ENCODE measurements around the gene PODN.

The PODN gene

GRCh38 chr1:53048960-53049573 is 12.9 kb upstream of the PODN start:
- Histone ChIP-seq H3K4me2 (ENCODE audit: low read depth, low read length) (no peak overlapping the region), H3K4me3 (ENCODE audit: low read length) (no peak overlapping the region), H3K9me2 (replicated peaks; ENCODE audit: insufficient read depth, low read length) (no peaks in the 10 kb centered on the region), H3K4me1 (ENCODE audit: low read length) (no peaks in the 10 kb centered on the region), H3K27me3 (replicated peaks; ENCODE audit: insufficient read depth, low read length) (no peaks in the 10 kb centered on the region), H3K9me3 (replicated peaks; ENCODE audit: insufficient read depth, low read length) (no peaks in the 10 kb centered on the region), H3F3A (ENCODE audit: insufficient read depth, low read length) (no peaks in the 10 kb centered on the region), H3K27ac (ENCODE audit: low read length) (no peak overlapping the region), H4K20me1 (ENCODE audit: insufficient read depth, low read length) (no peaks in the 10 kb centered on the region), H2AFZ (ENCODE audit: low read length) (no peak overlapping the region), H3K36me3 (replicated peaks; ENCODE audit: insufficient read depth, low read length) (no peaks in the 10 kb centered on the region), H3K9ac (ENCODE audit: low read length) (no peak overlapping the region), H3K79me2 (ENCODE audit: low read length) (no peaks in the 10 kb centered on the region)
- DNase-seq, result no peak
- TF ChIP-seq CTCF (IDR thresholded peaks at IDR 0.05; ENCODE audit: low read length) (no peak), EZH2phosphoT487 (IDR thresholded peaks at IDR 0.05; ENCODE audit: low read length) (no peak), EZH2 (optimal IDR thresholded peaks at IDR 0.05; ENCODE audit: low read depth, low read length) (no peak)

GRCh38 chr1:53049574-53049967 is 12.4 kb upstream of the PODN start:
- no peaks in the 10 kb centered on the region for H3K79me2 ChIP-seq (ENCODE audit: low read length)
- H3F3A ChIP-seq (ENCODE audit: insufficient read depth, low read length), result no peaks in the 10 kb centered on the region
- H3K4me1 ChIP-seq (ENCODE audit: low read length), result no peaks in the 10 kb centered on the region
- no peaks in the 10 kb centered on the region for H3K9me3 ChIP-seq (replicated peaks; ENCODE audit: insufficient read depth, low read length)
- no peak for DNase-seq
- no peak overlapping the region for H2AFZ ChIP-seq (ENCODE audit: low read length)
- H3K4me2 ChIP-seq (ENCODE audit: low read depth, low read length), result no peak overlapping the region
- no peaks in the 10 kb centered on the region for H3K36me3 ChIP-seq (replicated peaks; ENCODE audit: insufficient read depth, low read length)
- H3K4me3 ChIP-seq (ENCODE audit: low read length), result no peak overlapping the region
- TF ChIP-seq EZH2phosphoT487 (IDR thresholded peaks at IDR 0.05; ENCODE audit: low read length) (no peak), EZH2 (optimal IDR thresholded peaks at IDR 0.05; ENCODE audit: low read depth, low read length) (no peak), CTCF (IDR thresholded peaks at IDR 0.05; ENCODE audit: low read length) (no peak)
- H3K9ac ChIP-seq (ENCODE audit: low read length), result no peak overlapping the region
- H3K9me2 ChIP-seq (replicated peaks; ENCODE audit: insufficient read depth, low read length), result no peaks in the 10 kb centered on the region
- H4K20me1 ChIP-seq (ENCODE audit: insufficient read depth, low read length), result no peaks in the 10 kb centered on the region
- no peaks in the 10 kb centered on the region for H3K27me3 ChIP-seq (replicated peaks; ENCODE audit: insufficient read depth, low read length)
- H3K27ac ChIP-seq (ENCODE audit: low read length), result no peak overlapping the region

- no peaks in the 10 kb centered on the region for H4K20me1 ChIP-seq (ENCODE audit: insufficient read depth, low read length)
- no peak overlapping the region for H3K4me2 ChIP-seq (ENCODE audit: low read depth, low read length)
- no peak for DNase-seq
- no peak overlapping the region for H2AFZ ChIP-seq (ENCODE audit: low read length)
- no peaks in the 10 kb centered on the region for H3K9me3 ChIP-seq (replicated peaks; ENCODE audit: insufficient read depth, low read length)
- no peaks in the 10 kb centered on the region for H3K36me3 ChIP-seq (replicated peaks; ENCODE audit: insufficient read depth, low read length)
- TF ChIP-seq EZH2 (optimal IDR thresholded peaks at IDR 0.05; ENCODE audit: low read depth, low read length) (no peak), CTCF (IDR thresholded peaks at IDR 0.05; ENCODE audit: low read length) (no peak), EZH2phosphoT487 (IDR thresholded peaks at IDR 0.05; ENCODE audit: low read length) (no peak)
- H3K27ac ChIP-seq (ENCODE audit: low read length), result no peak overlapping the region
- H3K79me2 ChIP-seq (ENCODE audit: low read length), result no peaks in the 10 kb centered on the region
- H3K4me3 ChIP-seq (ENCODE audit: low read length), result no peak overlapping the region
- no peaks in the 10 kb centered on the region for H3K27me3 ChIP-seq (replicated peaks; ENCODE audit: insufficient read depth, low read length)
- no peak overlapping the region for H3K9ac ChIP-seq (ENCODE audit: low read length)
- H3K9me2 ChIP-seq (replicated peaks; ENCODE audit: insufficient read depth, low read length), result no peaks in the 10 kb centered on the region
- no peaks in the 10 kb centered on the region for H3K4me1 ChIP-seq (ENCODE audit: low read length)
- H3F3A ChIP-seq (ENCODE audit: insufficient read depth, low read length), result no peaks in the 10 kb centered on the region
Measured at GRCh38 chr1:53050310-53050709, 11.7 kb upstream of the PODN start.
